D721Med (cell line): ENCODE results near the gene KRTAP19-1.

Experiments
- DNase-seq: peaks from one replicate; pipeline ENCODE4 v3.0.0; 2011; ENCODE audit warnings: low spot score; ENCODE audit not compliant: insufficient read length
- FAIRE-seq: peaks from 2 replicates; lab custom pipeline; 2011; peaks lifted over from hg19 to GRCh38; lab: Jason Lieb, UNC
- CTCF ChIP-seq: IDR thresholded peaks from 2 replicates; pipeline ENCODE4 v1.5.1; 2012; ENCODE audit warnings: mild to moderate bottlenecking, control low read depth; ENCODE audit not compliant: insufficient read depth; ENCODE audit errors: missing control alignments

The KRTAP19-1 gene

GRCh38 chr21:30448514-30448913 is 31.7 kb downstream of the KRTAP19-1 start:
- TF ChIP-seq CTCF, result no peak
- no peak for FAIRE-seq
- no peak for DNase-seq

GRCh38 chr21:30447056-30447455 is 33.1 kb downstream of the KRTAP19-1 start:
- no peak for FAIRE-seq
- DNase-seq, result no peak
- no peak for TF ChIP-seq CTCF

- no peak for TF ChIP-seq CTCF
- DNase-seq, result no peak
- FAIRE-seq, result no peak
Measured at GRCh38 chr21:30444204-30444603, 36.0 kb downstream of the KRTAP19-1 start.

- no peak for TF ChIP-seq CTCF
- FAIRE-seq, result no peak
Measured at GRCh38 chr21:30443226-30443625, 36.9 kb downstream of the KRTAP19-1 start.

GRCh38 chr21:30439975-30440374 is 40.2 kb downstream of the KRTAP19-1 start, which contains the start of gene KRTAP15-1:
KRTAP15-1 (plus strand) TSS chr21:30440275; CDS start chr21:30440328, 53 bp downstream.
- no peak for TF ChIP-seq CTCF
- DNase-seq (no peak), FAIRE-seq (no peak)

More at GRCh38 chr21:30443226-30443625, 36.9 kb downstream of the KRTAP19-1 start:
- no peak for DNase-seq

GRCh38 chr21:30437010-30437565 is 43.1 kb downstream of the KRTAP19-1 start:
- DNase-seq (no peak), FAIRE-seq (peak; percentile 11)
- no peak for TF ChIP-seq CTCF

- TF ChIP-seq CTCF, result peak; percentile 43
- FAIRE-seq (peak; percentile 41), DNase-seq (no peak)
Measured at GRCh38 chr21:30434033-30434631, 46.0 kb downstream of the KRTAP19-1 start.
